Measurements from ENCODE around the gene EFNA5.

EFNA5 gene

DNA sequence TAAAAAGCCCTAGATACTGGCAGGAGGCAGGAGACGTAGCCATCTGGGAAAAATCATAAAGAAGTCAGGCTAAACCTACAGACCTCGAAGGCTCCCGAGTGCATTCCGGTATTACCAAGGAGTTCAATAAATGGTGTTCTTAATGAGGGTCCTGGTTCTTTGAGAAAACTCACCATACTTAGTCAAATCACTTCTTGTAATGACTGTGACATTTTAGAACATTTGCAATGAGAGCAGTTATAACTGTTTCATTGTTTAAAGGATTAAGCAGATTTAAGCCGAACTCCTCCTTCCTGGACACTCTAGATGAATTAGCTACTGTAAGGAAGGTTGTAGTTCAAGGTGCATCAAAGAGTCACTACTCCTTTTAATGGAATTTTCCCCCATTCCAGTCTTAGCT, 67.8 kb downstream of the EFNA5 start:
- DNase-seq, result peak; percentile 50

DNA sequence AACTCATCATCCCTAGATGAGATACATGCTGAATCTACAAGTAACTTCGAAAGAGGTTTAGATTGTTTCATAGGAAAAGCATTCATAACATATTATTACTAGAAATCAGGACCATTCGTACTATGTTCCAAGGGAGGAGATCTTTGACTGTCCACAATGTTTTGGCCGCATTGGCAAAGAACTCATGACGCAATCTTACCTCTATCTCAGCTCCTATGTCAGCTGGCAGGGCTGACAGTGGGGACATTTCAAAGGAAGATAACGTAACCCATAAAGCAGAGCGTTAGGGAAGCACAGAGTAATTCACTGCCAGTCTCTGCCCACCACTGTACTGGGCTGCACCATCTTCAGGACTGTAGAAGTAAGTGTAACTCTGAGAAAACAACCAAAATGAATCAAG, 69.7 kb downstream of the EFNA5 start:
- DNase-seq, result no peak

DNA sequence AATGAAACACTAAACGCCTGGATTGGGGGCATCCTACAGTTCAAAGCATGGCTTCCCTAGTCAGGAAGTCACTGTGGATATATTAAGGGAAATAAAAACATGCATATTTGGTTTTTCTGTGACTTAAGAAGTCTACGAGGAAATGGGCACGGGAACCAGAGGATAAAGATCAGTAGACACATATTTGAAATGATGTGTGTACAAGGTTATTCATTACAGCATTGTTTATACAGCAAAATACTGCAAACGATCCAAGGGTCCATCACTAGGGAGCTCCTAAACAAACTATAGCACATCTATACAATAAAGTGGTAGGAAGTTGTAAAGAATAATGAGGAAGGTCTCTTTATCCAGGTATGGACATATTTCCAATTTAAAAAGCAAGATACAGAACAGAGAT, 71.8 kb downstream of the EFNA5 start:
- no peak for DNase-seq

DNA sequence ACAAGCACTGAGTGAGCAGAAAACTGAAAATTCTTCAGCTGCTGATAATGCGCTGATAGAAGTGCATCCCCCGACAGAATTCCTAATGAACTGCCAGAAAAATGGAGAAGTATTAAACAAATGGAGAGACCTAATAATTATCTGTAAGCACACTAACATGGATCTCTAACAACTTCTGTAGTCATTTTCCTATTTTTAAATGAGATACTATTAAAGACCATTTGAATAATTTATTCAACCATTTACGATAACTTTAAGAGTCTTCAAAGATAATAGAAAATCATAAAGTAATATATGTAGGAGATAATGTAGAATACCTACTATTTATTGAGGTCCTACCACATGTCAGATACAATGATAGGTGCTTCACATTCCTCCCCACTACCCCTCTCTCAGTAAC, 72.9 kb downstream of the EFNA5 start:
- DNase-seq, result no peak

DNA sequence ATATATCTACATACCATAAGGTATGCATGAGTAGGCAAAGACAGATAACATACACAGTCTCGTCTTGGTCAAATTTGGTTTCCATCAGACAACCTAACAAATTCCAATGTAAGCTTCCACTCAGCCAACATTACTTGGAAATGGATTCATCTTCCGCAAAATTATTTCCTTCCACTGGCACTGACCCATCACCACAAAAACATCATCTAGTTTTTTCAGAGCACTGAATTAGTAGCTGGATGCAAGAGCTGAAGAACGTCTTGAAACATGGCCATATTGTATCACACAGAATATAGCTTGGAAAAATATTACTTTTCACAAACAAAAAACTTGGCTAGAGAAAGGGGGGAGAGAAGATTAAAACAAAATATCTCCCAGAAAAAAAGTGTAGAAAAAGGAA, 73.5 kb downstream of the EFNA5 start:
- DNase-seq, result peak; percentile 56

DNA sequence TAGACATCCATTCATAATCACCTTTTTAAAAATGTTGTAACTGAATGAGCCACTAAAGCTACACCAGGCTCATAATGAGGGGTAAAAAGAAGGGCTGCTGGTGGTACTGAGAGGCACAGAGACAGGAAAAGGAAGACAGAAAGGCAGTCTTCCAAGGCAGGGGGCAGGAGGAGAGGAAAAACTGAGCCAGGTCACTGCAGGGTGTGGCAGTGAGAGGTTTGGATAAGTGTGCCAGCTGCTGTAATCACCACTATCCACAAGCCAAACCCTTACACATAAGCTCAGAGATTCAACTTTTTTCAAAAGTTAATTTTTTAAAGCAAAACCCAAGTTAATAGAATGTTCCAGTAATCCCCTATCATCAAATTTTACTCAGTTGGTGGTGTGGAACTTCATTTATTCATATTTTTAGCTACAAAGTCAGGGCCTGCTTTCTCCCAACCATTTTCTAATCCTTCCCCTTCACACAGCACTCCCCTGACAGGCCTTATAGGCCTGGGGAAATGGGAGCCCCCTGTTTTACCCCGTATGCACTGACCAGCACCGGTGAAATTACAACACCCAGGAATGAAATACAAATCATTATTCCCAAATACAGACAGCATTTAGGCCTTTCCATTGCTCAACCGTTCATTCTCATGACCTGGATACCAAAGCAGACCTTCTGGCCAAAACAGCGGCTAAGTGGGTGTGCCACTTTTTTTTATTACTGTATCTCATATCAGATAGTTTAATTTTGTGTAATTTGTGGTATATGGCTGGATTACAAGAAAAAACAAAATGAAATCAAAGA, 76.3 kb downstream of the EFNA5 start:
- no peak for DNase-seq

DNA sequence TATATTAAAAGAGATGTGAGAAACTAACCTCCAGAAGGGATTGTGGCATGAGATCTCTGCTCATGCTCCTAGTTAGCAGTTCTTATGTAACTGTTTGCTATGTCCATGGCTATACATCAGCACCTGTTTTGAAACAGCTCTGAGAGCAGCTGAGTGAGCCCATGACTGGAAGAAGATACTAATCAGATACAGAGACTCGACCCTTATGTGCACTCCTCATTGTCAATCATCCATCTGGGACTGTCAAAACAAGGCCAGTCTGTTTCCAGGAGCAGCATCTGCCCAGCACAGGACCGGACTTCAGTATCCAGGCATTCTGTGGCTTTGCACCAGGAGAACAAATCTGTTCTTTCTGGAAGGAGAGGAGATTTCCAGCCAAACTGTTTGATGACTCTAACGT, 77.7 kb downstream of the EFNA5 start:
- peak; percentile 74 for DNase-seq

DNA sequence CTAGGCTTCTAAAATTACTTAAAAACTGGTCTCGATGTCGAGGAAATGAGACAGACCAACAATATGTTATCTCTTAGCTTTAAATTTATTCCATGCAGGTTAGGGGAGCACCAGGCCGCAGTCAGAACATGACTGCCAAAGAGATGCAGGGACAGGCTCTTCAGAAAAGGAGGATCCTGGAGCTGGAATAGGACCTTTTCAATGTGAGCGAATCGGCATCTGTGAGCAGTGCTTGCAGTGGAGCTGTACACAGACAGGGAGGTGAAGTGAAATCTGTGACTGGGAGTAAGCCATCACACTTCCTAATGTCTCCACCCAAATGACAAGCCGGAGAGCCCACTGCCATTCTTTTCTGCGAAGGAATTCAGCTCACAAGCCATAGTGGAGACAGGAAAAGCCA, 78.2 kb downstream of the EFNA5 start:
- peak; percentile 63 for DNase-seq

DNA sequence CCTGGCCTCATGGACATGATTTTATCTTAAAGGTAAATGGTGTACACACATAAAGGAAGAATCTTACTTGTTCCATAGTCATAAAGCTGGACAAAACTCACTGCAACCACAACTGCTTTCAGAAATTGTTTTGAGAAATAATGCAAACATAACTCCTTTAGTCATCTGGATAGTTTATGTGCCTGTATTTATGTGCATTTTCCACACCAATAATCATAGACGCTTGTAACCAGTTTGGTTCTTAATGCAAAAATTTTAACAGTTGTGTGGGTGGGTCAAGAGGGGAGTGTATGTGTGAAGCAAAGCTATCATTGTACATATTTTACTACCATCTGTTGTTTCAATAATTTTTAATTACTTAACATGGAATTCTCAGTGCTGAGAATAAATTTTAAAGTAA, 80.1 kb downstream of the EFNA5 start:
- DNase-seq, result no peak

DNA sequence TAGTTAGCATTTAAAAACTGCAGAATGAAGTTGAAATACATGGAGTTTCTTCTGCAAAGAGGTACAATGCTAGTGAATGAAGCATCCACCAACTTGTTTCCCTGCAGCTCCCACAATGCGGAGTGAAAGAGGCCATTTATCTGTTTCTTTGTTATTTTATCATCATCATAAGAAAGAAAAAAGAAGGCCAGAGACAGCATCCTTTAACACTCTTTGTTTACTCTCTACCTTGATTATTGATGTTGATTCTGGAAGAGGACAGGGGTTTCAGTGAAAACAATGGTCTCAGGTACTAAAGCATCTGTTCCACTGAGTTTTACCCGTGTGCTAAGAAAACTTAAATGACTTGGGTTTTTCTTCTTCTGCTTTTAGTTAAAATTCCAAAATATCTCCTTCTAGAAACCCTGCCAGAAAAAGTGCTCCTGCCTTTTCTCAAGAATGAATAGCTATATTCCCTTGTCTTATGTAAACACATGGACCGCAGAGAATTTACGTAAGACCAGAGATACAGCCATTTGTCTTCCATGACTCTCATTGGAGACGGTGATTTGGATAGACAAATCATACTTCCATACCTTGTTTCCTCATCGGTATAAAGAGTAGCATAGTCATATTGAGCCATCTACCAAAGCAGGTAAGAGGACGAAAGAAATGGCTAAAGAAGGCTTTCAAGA, 81.1 kb downstream of the EFNA5 start:
- DNase-seq, result no peak

DNA sequence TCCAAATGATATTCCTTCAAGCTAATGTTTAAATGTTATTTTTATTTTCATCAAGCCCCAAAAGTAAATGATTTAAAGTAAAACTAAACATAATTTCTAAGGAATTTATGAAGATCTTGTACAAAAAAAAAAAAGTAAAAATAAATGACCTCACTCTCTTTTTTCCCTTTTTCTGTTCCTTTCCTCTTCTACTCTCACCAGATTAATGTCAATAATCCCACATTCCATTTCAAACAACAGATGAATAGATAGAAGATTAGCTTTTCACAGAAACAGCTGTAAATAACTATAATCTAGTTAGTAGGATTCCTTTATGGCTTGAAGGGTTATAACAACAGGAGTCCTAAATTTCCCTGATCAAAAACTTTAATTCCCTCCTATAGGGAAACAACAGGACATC, 88.1 kb downstream of the EFNA5 start:
- no peak for DNase-seq

DNA sequence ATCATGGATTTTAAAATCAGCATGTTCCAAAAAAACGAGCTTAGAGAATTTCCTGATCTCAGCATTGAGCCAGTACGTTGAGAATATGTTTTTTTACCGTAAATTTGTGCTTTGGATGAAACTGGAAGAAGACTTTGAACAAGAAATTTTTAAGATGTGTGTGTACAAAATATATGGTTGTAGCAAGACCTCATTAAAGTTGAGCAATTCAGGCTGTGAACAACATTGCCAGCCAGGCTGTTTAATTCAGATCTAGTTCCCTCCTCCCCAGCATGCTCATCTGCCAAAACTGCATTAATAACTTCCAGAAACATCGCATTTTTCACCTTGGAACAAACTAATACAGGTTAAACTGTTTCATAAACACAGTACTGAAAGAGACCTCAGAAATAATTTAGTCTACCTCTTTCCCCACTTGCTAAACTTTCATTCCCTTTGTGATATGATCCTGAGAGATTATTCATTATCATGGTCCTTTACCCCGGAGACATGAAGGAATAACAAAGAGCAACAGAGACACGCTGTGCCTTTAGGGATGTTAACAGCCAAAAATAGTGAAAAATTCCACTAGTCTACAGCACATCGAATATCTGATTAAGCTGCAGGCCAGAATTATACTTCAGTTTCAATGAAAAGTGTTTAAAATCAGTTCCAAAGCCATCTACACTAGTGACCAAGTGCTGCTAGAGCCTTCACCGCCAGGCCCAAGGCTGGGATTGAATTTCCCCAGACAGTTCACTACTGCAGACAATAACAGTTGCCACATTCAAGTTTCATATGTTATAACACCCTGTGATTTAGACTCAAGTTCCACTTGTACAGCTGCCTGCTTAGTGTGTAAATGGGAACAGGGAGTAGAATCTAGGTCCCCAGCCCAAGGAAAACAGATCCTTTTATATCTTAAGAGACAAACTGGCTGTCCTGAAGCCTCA, 89.6 kb downstream of the EFNA5 start:
- peak; percentile 34 for DNase-seq

DNA sequence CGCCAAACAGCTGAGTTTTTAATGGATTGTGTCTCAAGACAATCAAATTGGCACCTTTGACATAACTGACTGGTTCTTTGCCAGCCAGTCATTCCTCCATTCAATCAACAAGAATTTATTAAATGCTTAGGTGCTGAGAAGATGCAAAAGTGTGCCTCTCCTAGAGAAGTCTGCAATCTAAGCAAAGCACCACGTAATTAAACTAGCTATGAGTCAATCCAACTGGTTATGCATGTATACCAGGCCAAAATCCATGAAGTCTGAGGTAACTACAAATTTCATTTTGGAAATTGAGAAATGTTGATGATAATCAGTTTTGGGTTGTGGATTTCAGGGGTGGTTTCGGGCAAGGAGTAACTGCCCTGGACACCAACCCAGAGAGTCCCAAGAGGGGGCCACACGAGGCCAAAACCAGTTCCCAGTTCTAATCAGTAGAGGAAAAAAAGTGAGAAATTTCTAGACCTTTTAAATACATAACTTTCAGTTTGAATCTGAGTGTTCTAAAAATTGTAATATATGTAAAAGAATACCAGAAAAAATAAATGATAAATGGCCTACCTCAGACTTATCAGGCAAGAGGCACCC, 92.6 kb downstream of the EFNA5 start:
- DNase-seq, result no peak

DNA sequence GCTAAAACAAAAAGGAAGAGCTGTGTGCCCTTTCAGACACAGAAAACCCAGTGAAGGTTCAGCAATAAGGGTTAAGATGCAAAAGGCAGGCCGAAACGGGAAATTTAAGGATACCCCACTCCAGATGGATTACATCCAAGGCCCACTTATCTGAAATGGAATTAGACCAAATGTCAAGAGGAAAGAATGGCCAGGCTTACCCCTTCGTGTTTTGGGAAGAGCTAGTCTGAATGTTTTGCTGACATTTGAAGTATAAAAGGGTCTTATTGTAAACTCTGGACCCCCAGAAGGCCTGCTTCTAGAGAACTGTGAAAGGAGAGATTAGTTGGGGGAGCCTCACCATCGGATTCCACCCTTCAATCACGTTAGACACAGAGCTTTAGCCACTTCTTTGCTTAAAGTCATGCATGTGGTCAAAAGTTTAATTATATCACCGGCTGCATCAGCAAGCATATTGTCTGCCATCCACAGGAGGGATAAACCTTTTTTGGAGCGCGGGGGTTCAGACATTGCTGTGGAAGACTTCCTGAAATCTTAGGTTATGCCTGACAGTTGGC, 93.3 kb downstream of the EFNA5 start:
- DNase-seq, result no peak

DNA sequence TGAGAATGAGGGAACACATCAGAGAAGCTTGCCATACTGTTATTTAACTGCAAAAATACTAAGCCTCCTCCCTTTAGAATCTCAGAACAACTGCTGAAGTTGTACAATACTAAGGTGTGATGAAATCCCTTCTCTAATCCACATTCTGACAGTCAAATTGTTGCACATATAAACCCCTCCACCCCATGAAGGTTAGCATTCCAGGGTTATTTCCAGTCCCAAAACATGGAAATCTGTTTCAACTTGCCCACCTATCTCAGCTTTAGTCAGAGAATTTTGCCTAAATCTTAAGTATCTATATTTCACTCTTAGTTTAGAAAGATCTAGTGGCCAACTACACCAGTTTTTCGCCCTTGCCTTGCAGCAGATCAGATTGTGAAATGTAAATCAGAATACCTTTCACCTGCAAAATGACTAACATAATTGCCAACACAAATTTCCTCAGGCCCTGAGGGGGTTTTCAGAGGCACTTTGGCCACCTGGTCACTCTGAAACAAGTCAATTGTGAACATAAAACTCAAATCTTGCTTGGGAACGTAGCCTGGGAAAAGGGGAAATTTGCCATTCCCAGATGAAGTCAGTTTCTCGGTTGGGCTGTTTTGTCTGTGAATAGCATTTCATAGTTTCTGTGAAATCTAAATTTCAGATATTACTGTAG, 93.9 kb downstream of the EFNA5 start:
- no peak for DNase-seq

DNA sequence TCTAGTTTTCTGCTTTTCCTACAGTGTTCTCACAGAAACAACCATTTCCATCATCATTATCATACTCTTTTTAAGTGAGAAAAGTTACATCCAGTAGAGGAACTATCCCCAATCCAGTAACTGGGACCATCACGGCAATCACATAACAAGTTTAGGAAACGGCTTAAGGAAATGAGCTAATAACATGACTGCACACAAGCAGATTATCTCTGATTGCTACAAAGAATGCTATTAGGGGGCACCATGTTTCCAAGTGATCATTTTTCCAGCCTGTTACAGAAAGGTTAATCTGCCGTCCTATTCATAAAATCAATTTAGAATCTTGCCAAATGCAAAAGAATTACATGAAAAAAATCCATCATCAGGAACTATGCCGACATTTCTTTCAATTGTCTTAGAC, 94.6 kb downstream of the EFNA5 start:
- DNase-seq, result no peak

DNA sequence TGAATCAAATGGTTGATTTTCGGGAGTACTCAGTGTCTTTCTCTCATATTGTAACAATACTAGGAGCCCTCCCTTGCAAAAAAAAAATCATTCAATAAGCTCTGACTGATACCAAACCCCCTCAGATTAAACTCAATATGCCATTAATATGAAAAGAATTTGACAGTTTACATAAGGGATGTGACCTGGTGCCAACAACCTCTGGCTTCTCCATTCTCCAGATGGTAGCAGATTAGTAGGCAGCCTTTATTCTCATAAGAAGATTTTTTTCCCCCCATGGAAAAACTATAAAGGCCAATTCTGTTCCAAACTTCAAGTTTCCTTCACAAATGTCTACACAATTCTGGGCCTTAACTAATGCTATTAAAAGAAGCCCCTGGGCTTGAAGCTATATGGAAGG, 96.5 kb downstream of the EFNA5 start:
- DNase-seq, result no peak

DNA sequence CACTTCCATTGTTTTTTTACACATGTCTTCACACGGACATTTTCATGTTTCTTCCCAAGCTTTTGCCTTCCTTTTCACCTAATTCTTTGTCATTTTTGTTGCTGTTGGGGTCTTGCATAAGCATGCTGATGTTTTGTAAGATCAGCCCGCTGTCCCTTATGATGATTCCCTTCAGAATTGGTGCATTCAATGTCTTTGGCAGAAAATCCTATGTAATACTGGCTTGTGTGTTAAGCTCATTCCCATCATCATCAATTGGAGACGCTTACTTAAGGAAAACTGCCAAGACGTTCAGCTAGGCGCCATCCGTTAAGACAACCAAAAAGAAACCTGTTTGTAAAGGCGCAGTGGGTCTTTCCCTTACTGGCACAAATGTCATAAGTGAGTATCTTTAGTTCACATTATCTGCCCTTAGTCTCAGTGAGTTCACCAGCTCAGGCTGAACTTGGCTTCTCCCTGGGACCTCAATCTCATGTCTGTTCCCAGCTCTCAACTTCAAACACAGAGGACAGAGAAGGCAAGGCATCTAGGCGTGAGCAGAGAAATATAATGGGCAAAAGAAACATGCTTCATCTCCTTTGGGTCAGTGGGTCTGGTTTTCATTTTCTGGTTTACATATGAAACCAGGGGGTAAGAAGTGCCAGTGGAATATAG, 97.9 kb downstream of the EFNA5 start:
- DNase-seq, result peak; percentile 69

DNA sequence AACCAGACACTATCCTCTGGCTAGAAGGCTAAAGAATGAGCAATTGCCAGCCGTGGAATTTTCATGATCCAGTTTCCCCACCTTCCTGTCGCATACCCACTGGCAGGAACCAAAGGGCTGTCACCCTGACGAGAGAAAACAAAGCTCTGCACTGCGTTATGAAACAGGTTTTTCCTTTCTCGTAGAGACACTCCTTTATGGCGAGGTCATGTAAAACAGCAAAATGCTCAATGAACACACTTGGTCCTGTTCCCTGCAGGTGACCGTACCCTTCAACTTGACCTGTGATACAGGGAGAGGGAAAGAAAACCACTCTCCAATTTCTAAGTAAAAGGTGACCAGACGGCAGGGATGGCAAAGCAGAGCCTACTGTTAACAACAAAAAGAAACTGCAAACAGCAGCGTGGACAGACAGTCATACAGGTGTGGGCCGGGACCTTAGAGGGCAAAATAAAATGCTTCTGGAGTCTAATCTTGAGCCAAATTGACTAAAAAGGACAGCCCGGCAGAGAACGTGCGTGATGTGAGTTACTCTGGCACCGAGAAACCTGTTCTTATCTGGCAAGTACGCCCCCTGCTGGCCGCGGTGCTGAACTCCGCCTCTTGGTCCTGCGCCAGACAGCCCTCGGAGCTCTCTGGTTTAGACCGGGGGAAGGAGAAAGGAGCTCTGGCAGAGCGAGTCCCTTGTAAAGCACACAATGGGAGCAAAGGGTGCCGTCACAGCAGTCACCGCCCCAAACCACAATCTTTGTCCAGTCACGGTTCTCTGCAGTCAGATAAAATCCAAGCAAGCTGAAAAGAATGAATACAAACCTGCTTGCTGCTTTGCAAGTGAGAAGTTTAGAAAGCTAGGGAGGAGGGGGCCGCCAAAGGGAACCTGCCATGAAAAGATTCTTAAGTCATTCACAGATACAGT, 98.9 kb downstream of the EFNA5 start:
- peak; percentile 98 for DNase-seq

DNA sequence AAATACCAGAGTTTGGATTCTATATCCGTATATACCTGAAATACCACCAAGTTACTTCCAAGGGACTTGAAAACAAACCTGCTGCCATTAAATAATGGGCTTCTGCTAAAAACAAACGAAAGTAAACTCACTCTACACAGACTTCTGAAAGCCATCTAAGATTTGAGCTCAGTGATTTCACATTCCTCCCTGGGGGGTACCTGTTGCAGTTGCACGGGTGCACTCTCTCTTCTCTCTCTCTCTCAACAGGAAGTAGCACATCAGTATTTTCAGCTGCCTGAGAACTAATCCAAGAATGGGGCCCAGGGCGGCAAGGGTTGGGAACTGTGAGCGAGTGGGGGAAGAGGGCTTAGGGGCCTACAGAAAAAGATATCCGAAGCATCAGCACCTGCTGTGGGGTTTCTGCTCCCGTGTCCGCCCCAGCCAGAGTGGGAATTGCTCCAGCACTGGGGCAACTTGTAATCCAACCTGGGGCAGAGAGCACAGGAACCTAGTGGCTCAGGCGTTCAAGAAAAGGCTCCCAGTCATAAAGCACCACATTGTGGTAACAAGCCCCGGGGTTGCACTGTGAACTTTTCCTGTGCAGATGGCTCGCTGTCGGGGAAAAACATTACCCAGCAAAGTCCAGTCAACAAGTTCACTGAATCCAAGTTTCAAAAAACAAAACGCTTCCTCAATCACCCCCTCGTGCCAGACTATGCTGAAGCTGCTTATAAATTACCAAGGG, 99.8 kb downstream of the EFNA5 start:
- DNase-seq, result peak; percentile 72
